Hepatocyte (in vitro differentiated cells): ENCODE data around the gene RACGAP1.

Experiments
- CTCF ChIP-seq: fragments of 200-600 bp; sonication (generic); IDR thresholded peaks from 2 replicates; pipeline ENCODE4 v1.5.1; 2016; ENCODE audit warnings: antibody characterized with exemption, mild to moderate bottlenecking; ENCODE audit not compliant: poor library complexity
- EZH2 ChIP-seq: fragments of 200-600 bp; sonication (generic); IDR thresholded peaks from 2 replicates; pipeline ENCODE4 v1.6.1; 2016; ENCODE audit warnings: antibody characterized with exemption, mild to moderate bottlenecking, borderline replicate concordance
- EZH2phosphoT487 ChIP-seq: fragments of 200-600 bp; sonication (generic); IDR thresholded peaks from one replicate; pipeline ENCODE4 v1.6.1; 2018; ENCODE audit warnings: antibody characterized with exemption, mild to moderate bottlenecking, low read depth, moderate library complexity; ENCODE audit not compliant: unreplicated experiment, severe bottlenecking

- no peak for TF ChIP-seq EZH2
- TF ChIP-seq CTCF: no peak
- no peak for TF ChIP-seq EZH2phosphoT487
Observed at GRCh38 chr12:49943625-49943960, 81.7 kb downstream of the RACGAP1 start.
